NB4 (cell line): ENCODE results near the gene STX4.

Experiments used
- POLR2A ChIP-seq: IDR thresholded peaks from 2 replicates; pipeline ENCODE4 v1.6.1; 2011; ENCODE audit warnings: mild to moderate bottlenecking; ENCODE audit not compliant: insufficient read length; ENCODE audit errors: extremely low read depth
- TF ChIP-seq, protein P1 (sequence below): IDR thresholded peaks from one replicate; pipeline ENCODE4 v1.5.1; 2012; ENCODE audit warnings: low read depth, low read length

DNA sequence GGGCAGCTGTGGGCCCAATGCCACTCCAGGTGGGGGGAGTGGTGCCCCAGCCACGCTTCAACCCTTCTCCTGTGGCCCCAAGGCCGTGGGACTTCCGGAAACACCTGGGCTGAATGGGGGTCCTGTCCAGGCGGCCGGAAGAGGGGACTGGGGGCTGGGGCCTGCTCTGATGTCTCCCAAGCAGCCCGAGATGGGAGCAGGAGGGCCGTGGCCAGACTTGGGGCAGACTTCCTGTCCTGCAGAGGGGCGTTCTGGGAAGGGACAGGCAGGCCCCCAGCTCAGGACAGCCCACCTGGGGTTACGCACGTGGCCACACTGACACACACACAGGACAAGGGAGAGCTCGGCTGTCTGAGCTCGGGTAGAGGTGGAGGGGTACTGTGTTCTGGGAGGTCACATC is 43.3 kb upstream of the STX4 start:
- TF ChIP-seq, protein P1, sequence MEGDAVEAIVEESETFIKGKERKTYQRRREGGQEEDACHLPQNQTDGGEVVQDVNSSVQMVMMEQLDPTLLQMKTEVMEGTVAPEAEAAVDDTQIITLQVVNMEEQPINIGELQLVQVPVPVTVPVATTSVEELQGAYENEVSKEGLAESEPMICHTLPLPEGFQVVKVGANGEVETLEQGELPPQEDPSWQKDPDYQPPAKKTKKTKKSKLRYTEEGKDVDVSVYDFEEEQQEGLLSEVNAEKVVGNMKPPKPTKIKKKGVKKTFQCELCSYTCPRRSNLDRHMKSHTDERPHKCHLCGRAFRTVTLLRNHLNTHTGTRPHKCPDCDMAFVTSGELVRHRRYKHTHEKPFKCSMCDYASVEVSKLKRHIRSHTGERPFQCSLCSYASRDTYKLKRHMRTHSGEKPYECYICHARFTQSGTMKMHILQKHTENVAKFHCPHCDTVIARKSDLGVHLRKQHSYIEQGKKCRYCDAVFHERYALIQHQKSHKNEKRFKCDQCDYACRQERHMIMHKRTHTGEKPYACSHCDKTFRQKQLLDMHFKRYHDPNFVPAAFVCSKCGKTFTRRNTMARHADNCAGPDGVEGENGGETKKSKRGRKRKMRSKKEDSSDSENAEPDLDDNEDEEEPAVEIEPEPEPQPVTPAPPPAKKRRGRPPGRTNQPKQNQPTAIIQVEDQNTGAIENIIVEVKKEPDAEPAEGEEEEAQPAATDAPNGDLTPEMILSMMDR: no peak
- TF ChIP-seq POLR2A: no peak
